GM19395 (cell line): ENCODE data around the gene IL6ST.
"Not testable (repeated sequence)": the region's sequence is repeated elsewhere in the genome, so short reads cannot be mapped to it uniquely, and the experiment has no call there.

ENCODE experiments used
- ATAC-seq: cut with Tn5 transposase; IDR thresholded peaks from one replicate; pipeline ENCODE4 v1.9.1; 2021; ENCODE audit warnings: mild to moderate bottlenecking, moderate library complexity; ENCODE audit not compliant: unreplicated experiment

The IL6ST gene

GRCh38 chr5:55973296-55973695 lies 21.5 kb downstream of the IL6ST start:
- no peak for ATAC-seq

DNA sequence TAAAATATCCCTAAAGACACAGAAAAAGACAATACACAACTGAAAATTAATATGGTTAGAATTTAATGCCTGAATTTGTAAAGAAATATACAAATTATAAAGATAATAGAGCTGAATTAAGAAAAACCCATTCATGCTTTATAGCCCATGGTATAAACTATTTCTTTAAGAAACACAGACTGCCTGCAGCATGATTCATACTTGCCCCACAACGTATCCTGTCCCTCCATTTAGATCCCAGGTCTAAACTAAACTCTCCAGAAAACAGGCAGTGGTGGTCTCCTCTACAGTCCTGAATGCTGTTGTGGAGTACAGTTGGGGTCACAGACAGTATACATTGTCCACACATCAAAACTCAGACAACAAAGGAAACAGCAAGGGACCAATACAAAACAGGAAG lies 24.8 kb downstream of the IL6ST start:
- ATAC-seq = no peak

DNA sequence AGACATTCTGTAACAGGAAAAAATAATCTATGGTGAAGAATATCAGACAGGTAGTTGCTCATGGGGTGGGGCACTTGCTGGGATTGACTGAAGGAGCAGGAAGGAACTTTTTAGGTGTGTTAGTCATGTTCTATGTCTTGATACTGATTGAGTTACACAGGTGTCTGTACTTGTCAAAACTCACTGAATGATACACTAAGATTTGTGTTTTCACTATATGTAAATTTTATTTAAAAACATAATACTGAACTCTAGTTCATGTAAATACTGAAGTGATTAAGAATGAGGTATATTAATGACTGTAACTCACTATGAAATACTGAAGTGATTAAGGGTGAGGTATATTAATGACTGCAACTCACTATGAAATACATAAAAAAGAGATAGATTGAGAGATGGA lies 28.5 kb downstream of the IL6ST start:
- no peak for ATAC-seq

DNA sequence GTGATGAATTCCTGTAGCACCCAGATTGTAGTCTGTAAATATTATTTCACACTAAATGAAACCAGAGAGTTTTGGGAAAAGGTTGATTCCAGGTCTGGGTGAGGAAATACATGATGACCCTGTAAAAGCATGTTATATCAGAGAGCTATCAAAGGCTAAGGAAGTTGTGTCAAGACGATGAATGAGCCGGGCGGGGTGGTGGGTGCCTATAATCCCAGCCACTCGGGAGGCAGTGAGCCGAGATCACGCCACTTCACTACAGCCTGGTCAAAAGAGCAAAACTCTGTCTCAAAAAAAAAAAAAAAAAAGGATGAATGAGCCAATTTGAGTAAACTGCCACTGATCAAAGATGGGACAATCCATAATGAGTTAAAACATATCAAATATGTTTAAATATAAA lies 29.2 kb downstream of the IL6ST start:
- ATAC-seq = no peak

DNA sequence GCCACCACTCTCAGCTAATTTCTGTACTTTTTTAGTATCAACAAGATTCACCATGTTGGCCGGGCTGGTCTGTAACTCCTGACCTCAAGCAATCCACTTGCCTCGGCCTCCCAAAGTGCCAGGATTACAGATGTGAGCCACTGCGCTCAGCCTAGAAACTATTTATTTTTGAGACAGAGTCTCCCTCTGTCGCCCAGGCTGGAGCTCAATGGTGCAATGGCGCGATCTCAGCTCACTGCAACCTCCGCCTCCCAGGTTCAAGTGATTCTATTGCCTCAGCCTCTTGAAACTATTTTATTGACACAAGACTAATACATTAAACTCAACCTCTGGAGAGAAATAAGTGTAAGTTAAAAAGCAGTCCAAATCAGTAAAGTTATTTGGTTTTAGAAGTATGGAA lies 34.0 kb downstream of the IL6ST start:
- ATAC-seq = no peak

GRCh38 chr5:55959208-55959607 lies 35.6 kb downstream of the IL6ST start:
- no peak for ATAC-seq

DNA sequence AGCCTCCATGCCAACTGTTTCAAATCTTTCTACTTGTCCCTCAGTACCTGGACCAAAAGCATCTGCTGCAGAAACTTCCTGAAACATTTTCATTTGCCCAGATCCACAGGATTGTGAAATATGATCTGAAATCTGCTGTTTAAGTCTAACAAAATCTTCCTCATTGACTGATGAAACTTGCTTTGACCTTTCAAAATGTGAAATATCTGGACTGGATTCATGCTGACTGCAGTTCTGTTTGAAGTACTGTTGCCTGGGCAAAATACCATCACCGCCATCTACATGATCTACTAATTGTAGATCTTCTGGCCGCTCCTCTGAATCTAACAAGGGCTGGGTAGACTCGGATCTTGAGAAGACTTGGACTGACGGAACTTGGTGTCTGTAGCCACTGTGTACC lies 53.6 kb downstream of the IL6ST start:
- not testable (repeated sequence) for ATAC-seq

GRCh38 chr5:55937598-55937997 lies 57.2 kb downstream of the IL6ST start:
- ATAC-seq = not testable (repeated sequence)

GRCh38 chr5:55936100-55936693 lies 58.6 kb downstream of the IL6ST start:
- peak; percentile 81 for ATAC-seq

GRCh38 chr5:55935371-55935770 lies 59.4 kb downstream of the IL6ST start:
- ATAC-seq = no peak

DNA sequence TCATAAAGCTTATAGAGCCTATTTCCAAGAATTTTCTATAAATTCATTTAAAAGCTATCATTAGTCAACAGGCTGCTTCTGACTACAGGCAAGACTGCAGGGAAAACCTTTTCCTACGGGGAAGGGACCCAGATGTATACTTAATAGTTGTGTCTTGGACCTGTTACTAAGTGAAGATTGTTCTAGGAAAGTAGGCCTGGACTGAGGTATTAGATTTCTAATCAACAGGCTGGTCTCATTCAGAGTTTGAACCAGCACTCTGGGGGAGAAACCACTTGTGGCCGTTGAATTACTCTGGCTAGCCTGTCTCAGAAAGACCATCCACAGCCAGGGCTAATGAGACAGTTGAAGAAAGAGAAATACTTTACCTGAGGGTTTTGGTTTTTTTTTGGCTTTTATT lies 60.0 kb downstream of the IL6ST start:
- no peak for ATAC-seq

- ATAC-seq = no peak
Measured at GRCh38 chr5:55934115-55934613, 60.6 kb downstream of the IL6ST start.

DNA sequence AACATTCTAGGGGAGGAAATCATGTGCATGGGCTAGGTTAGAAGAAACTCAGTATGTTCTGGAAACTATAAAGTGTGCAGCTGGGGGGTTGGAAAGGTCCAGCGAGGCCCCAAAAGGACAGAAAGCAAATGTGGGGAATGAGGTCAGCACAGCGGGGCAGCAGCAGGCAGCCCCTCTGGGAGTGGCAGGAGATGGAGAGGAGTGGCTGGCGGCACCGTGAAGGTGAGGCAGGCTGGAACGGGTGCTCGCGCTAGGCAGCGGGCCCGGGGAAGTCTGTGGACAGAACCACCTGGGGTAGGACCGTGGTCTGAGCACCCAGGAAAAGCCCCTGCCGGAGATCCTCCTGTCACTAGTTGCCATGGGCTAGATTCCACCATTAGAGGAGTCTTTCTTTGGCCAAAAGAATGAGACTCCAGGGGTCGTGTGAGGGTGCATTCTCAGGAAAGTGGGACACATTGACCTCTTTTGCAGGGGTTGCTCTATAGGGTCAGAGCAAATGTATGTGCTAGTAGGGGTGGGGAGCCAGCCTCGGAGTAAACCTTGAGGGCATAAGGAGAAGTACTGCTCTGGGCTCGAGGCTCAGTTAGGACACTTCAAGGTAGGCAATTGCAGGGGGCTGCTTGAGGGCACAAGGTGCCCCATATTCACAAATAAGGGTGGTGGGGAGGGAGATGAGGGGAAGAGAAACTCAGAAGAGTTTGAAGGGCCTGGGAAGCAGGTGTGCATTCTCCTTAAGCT lies 61.2 kb downstream of the IL6ST start:
- ATAC-seq = no peak

DNA sequence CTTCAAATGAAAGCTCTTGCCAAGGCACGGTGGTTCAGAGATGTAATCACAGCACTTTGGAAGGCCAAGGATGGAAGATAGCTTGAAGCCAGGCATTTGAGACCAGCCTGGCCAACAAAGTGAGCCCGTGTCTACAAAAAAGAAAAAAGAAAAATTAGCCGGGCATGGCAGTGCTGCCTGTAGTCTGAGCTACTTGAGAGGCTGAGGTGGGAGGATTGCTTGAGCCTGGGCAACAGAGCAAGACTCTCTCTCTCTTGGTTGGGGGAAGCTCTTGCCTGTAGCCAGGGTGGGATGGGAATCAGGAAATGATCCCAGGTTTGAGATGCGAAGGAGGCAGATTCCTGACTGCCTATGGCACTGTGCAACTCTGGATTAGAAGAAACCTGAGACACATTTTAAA lies 62.1 kb downstream of the IL6ST start:
- no peak for ATAC-seq

DNA sequence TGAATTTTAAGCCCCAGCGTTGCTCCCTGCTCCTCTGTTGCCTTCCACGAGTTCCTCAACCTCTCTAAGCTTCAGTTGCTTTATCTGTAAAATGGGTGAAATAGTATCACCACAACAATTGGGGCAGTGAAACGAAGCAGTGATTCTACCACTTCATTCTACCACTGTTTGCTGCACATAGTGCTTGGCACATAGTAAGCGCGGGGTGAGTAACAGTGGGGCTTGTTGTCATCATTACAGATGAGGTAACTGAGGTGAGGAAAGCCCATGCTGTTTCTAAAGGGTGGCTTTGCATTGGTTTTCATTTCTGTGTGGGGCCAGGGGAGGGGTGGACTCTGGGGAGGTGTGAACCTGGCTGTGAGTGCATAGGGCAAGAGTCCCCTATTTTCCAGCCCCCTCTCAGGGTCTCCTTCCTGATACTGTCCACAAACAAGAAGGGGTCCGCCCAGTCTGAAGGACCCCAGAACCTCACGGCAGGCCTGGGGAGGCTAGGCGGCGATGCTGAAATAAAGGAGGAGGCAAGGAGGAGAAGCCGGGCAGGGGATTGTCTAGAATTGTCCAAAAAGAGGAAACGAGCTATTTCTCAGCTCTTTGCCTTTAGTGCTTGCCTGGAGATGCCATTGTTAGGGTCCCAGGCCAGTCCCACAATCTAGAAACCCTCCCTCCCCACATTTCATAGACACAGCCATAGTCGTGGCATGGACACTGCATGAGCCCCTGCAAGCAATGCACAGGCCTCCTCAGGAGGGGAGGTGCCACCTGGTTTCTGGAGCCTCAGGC lies 65.6 kb downstream of the IL6ST start:
- no peak for ATAC-seq

DNA sequence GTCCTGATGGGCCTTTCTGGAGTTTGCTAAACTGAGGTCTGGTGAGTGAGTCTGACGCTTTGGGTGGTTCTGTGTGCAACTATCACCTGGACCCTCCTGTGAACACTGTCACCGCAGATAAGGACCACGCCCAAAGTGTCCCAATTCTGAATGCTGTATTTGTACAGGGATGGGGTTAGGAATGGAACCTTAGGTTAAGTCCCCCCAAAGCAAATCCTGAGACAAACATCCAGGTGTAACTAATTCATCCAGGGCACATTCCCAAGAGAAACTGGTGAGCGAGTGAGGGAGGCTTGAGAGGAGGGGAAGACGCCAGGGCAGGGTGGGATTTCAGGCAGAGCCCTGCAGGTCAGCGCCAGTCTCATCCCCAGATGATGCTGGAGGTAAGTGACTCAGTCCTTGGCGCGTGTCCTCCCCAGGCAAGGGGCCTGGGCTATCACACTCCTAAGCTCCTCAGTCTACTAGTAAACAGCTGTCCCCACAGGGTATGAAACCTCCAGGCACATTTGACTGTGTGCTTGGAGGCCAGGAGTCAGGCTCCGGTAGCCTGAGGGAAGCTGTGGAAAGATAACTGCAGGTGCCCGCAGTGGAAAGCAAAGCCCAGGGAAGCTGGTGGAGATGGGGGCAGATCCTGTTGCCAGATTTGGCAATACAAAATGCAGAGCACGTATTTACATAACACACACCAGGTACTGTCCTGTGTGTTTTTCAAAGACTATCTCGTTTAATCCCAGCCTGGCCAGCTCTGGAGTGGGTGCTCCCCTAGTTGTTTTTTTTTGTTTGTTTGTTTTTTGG lies 66.7 kb downstream of the IL6ST start:
- no peak for ATAC-seq

DNA sequence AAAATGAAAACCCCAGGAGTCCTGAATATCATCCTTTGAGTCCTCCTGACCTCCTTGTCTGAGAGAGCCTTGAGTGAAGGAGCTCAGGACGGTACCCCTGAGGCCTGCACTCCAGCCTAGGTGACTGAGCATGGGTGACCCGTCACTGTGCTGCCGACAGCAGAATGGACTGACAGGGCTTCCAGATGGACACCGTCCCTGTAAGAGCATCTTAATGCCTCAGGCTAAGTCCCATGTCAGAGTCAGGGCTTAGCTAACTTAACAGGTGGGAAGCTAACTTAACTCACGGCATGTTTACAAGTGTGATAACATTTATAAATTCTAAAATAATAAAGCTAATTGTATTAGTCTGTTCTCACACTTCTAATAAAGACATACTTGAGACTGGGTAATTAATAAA lies 68.3 kb downstream of the IL6ST start:
- ATAC-seq = no peak

- ATAC-seq = no peak
Measured at GRCh38 chr5:55925712-55926111, 69.1 kb downstream of the IL6ST start.

DNA sequence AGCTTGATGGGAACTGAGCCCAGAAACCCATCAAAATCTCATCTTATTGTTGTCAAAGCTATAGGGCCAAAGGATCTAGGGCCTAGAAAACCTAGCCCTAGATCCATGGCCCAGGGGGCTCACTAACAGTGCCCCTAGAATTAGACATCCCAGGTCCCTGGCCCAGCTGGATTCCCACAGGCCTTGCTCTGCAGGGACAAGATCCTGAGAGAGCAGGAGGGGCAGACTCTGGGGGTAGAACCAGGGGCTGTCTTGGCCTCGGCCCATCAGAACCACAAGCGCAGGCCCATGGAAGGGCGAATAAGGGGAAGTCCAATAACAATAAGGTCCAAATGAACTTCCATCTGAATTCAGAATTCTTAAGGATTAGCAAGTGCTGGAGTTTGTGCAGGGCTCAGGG lies 69.6 kb downstream of the IL6ST start:
- ATAC-seq = no peak

DNA sequence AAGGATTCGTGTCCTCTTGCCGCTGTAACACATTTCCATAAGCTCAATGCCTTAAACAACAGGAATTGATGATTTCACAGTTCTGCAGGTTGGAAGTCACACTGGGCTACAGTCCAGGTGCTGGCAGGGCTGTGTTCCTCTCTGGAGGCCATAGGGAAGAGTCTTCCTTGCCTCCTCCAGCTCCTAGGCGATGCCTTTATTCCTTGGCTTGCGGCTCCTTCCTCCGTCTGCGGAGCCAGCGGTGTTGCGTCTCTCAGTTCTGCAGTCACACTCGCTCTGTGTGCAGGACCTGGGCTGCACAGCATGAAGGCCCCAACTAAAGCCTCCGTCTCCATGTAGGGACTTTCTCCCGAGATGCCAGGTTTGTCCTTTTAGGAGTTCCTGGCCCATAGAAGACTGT lies 70.0 kb downstream of the IL6ST start:
- no peak for ATAC-seq

GRCh38 chr5:55923865-55924500 lies 70.8 kb downstream of the IL6ST start:
- ATAC-seq = no peak
